Fibroblast of skin of left quadriceps (primary cell): ENCODE results near the gene ZNF99.
"Not testable (repeated sequence)": the region's sequence is repeated elsewhere in the genome, so short reads cannot be mapped to it uniquely, and the experiment has no call there.

Experiments used
- DNase-seq, 2 experiments: peaks; one replicate each; pipeline ENCODE4 v3.0.0-alpha.2; 2013; ENCODE audit warnings: low read depth in 2 of 2

Gene ZNF99

DNA sequence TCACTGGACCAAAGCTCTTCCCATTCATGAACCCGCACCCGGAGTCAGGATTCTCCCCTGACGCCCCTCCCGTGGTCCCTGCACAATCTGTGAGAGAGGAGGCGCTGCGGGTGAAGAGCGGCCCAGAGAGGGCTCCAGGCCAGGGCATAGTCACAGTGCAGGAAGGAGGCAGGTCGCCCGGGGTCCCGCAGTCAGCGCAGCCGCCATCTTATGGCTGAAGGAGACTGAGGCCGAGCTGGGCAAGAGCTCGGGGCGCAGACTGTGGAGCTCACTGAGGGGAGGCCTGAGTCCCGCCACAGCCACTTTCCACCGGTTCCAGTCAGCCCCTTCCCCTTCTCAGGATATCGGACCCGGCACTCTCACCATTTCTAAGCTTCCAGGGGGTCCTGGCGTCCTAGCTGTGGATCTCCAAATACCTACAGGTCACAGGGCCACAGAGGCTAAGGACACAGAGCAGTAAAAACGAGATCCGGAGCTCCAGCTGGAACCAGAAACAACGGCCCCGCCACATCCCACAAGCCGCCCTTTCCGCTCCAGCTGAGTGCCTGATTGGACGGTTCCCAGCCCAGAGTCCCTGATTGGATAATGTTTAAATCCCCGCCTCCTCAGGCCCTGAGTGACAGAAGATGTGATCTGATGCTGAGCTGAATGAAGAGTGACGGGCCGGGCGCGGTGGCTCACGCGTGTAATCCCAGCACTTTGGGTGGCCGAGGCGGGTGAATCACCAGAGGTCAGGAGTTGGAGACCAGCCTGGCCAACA, at the start of gene ZNF99:
ZNF99 (minus strand) TSS at position 501 of the 760 bp plus-strand sequence; CDS start at position 366, 135 bp downstream.
- DNase-seq, result no peak

DNA sequence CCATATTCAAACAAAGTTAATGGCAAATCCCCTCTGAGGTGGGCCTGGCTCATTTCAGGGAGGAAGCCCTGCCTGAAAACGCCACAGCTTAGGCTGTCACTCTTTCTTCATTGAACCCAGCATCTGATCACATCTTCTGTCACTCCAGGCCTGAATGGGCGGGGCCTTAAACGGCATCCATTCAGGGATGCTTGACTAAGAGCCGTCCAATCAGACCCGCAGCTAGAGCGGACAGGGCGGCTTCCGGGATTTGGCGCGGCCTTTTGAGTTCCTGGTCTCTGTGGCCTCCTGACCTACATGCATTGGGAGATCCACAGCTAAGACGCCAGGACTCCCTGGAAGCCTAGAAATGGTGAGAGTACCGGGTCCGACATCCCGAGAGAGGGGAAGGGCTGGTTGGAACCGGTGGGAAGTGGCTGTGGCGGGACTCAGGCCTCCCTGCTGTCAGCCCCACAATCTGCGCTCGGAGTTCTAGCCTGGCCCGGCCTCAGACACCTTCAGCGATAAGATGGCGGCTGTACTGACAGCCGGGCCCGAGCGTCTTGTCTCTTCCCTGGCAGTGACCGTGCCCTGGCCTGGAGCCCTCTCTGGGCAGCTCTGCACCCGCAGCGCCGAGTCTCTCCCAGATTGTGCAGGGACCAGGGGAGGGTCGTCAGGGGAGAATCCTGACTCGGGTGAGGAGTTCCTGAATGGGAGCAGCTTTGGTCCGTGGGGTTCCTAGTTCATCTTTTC, 48.2 kb upstream of the ZNF99 start, which contains the start of gene ZNF723:
ZNF723 (plus strand) TSS at position 261 of the 732 bp plus-strand sequence; CDS start at position 350, 89 bp downstream.
- no peak for DNase-seq

DNA sequence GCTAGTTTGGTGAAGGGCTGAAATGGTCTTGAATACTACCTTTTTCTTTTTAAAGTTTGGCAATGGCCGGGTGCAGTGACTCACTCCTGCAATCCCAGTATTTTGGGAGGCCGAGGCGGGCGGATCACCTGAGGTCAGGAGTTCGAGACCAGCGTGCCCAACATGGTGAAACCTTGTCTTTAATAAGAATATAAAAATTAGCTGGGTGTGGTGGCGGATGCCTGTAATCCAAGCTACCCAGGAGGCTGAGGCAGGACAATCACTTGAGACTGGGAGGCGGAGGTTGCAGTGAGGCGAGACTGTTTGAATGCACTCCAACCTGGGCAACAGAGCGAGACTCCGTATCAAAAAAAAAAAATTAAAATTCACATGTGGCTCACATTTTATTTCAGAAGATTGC, 47.3 kb upstream of the ZNF99 start:
- no peak for DNase-seq

DNA sequence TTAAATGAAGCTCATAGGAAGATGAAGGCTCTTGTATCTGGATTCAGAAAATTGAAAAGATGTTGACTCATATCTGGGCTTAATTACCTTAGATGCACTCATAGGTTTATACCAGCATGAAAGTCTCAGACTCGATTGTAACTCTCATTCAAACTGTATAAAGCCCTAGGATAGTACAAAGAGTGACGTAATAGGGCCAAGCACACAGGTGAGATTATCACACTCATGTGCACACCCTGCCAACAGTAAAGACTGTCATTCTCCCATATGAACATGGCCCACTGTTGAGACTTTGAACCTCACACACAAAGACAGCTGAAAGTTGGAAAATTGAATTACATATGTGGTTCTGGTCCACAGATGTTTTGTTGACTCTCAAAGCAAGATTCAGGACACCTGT, 30.2 kb upstream of the ZNF99 start:
- no peak for DNase-seq

DNA sequence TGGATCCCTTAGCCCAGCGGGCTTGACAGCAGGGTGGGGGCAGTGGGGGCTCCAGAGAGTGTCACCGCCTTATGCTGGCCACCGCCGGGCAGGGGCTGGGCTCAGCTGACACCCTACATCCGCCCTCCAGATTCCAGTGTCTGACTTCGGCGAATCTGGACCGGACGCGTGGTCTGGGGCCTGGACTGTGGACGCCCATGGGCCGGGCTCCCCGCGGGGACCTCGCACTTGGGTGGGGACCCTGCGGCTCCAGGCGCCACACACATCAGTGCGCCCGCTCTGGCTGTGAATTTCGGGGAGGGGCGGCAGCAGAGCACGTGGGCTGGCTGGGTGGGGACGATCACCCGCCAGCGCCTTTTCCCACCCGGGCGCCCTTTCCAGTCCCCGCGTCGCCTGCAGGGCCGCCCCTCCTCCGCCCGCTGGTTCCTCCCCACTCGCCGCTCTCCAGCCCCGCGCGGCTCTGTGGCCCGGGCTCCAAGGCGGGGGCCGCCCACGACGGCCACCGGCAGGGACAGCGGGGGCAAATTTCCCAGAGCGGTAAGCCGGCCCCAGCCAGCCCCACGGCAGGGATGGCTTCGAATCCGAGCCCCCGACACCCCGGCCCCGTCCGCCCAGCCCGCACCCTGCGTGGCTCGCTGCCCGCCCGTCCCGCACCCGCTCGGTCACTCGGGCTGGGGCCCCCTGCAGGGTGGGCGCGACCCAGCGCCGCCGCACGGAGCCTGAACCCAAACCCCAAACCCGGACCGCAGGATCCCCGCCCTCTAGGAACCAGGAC, 23.3 kb upstream of the ZNF99 start:
- no peak for DNase-seq

DNA sequence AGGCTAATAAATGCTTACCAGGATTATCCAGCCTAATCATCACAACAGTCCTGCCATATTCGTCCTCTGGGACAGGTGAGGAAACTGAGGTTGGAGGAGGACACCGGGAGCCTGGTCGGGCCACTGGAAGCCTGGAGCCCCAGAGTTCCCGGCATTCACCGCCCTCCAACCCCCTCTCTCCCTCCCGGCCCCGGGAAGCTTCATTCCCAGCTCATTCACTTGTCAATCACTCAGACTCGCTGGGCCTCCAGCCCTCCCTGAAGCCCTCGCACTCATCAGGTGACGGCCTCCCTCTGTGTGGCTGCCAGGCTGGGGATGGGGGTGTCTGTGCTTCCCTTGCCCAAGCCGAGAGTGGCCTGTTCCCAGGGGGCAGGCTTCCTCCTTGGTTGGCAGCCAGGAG, 22.5 kb upstream of the ZNF99 start:
- DNase-seq, result no peak

DNA sequence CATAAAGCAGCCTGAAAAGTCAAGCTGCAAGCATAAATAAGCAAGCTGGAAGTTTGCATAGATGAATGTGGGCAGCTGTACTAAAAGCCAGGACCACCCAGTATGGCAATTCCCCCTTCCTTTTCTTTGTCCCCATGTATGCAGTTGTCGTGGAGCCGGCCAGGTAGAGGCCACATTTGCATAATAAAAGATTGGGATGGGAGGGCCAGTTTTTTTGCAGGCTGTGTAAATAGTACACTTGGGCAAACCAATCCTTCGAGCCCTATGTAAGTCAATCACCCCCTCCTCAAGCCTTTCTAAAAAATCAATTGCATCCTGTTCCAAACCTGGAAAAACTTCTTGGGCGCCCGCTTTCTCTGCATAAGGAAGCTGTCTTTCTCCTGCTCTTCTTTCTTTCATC, 13.1 kb upstream of the ZNF99 start:
- DNase-seq, result no peak

DNA sequence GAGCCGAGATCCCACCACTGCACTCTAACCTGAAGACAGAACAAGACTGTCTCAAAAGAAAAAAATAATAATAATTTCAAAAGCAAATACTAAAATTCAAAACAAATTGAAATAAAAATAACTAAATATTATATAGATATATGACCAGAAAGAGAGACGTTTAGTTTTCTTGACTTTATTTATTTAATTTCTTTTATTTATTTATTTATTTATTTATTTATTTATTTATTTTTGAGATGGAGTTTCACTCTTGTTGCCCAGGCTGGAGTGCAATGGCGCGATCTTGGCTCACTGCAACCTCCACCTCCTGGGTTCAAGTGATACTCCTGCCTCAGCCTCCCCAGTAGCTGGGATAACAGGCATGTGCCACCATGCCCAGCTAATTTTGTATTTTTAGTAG, 8.9 kb upstream of the ZNF99 start:
- DNase-seq, result not testable (repeated sequence)

DNA sequence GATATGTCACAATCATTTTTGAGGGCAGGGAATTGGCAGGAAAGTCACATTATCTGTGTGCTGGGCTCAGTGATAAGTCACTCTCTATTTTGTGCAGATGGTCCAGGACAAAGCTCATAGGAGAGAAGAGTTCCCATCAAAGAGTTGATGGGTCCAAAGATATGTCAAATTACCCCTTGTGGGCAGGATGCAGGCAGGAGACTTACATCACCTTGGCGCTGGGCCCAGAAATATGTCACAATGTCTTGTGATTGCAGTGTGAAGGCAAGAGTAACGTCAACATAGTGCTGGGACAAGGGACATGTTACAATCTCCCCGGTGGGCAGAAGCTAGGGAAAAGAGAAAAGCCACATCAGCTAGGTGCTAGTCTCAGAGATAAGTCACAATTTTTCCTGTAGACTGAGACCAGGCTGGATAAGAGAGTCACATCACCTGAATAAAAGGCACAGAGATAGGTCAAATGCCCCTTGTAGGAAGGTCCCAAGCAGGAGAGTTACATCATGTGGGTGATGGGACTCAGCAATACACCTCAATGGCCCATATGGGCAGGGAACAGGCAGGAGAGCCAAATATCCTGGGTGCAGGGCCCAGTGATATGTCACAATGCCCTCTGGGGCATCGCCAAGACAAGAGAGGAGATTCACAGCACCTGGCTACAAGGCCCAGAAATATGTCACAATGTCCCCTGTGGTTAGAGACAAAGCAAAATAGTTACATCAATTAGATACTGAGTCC, 47.9 kb downstream of the ZNF99 start:
- no peak for DNase-seq

DNA sequence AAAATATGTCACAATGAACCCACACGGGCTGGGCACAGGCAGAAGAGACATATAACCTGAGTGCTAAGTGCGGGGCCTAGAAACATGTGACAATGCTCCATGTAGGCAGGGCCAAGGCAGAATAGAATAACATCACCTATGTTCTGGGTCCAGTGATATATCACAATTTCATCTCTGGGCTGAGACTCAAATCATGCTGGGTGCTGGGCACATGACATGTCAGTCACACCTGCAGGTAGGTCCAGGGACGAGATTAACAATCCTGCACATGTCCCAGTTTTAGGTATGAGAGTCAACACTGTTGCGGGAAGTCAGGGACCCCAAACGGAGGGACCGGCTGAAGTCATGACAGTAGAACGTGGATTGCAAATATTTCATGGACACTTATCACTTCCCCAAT, 50.3 kb downstream of the ZNF99 start:
- DNase-seq, result no peak

DNA sequence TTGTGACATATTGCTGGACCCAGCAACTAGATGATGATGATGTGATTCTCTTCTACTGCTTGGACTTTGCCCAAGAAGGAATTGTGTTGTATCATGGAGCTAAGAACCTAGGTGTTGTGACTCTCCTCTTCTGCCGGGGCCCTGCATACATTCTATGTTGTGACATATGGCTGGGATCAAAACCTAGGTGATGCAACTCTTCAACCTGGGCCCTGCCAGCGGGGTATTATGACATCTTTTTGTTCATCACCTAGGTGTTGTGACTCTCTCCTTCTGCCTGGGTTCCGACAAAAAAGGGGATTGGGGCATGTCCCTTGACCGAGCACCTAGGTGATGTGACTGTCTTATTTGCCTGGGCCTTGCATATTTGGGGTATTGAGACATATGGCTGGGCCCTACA, 55.7 kb downstream of the ZNF99 start:
- DNase-seq, result not testable (repeated sequence)

DNA sequence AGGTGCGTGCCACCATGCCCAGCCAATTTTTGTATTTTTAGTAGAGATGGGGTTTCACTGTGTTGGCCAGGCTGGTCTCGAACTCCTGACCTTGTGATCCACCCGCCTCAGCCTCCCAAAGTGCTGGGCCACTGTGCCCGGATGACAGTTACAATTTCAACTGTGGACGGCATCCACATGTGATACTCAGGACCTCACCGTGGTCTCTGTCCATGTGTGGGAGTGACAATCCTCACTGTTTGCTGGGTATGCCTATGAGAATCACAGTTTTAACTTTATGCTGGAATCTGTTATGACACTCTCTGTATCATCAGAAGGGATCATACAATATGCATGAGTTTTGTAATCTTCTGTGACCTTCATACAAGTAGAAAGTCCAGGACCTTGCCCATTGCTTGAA, 62.4 kb downstream of the ZNF99 start:
- DNase-seq, result not testable (repeated sequence)

DNA sequence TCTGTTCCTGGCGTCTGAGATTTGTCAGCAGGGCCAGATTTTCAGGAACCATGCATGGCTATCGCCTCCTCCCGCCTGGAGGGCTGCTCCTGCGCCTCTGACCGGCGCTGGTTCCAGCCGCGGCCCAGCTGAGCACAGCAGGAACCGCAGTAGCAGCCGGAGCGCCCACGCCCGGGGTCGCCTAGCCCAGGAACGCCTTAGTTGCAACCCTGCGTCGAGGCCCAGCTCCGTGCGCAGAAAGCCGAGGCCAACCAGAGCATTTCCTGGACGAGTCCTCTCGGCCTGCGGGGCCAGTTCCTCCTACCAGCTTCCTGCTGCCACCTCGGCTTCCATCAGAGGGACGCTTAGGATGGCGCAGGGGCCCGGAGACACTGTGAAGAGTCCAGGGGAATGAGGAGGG, 75.0 kb downstream of the ZNF99 start:
- no peak for DNase-seq

DNA sequence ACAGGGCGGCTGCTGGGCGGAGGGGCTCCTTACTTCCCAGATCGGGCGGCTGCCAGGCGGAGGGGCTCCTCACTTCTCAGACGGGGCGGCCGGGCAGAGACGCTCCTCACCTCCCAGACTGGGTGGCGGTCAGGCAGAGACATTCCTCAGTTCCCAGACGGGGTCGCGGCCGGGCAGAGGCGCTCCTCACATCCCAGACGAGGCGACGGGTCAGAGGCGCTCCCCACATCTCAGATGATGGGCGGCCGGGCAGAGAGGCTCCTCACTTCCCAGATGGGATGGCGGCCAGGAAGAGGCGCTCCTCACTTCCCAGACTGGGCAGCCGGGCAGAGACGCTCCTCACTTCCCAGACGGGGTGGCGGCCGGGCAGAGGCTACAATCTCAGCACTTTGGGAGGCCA, 80.9 kb downstream of the ZNF99 start:
- not testable (repeated sequence) for DNase-seq

DNA sequence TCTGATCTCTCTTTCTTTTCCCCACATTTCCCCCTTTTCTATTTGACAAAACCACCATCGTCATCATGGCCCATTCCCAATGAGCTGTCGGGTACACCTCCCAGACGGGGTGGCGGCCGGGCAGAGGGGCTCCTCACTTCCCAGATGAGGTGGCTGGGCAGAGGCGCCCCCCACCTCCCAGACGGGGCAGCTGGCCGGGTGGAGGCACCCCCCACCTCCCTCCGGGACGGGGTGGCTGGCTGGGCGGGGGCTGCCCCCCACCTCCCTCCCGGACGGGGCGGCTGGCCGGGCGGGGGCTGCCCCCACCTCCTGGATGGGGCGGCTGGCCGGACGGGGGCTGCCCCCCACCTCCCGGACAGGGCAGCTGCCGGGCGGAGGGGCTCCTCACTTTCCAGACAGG, 81.3 kb downstream of the ZNF99 start:
- DNase-seq, result not testable (repeated sequence)
